T-helper 17 cell (primary cell): ENCODE data around the gene CDC42BPG. TPM values are rescaled to one million over a fixed set of nuclear protein-coding genes. Genes with fewer than 3 reads are reported as not detected.

Experiments used
- ATAC-seq: fragments of 150-1000 bp; cut with Tn5 transposase; 2 replicates; pipeline ENCODE4 v1.10.0; 2021; ENCODE audit warnings: mild to moderate bottlenecking, moderate library complexity
- DNase-seq, 3 donors: peaks; one replicate each; pipeline versions ENCODE4 v3.0.0 to v3.0.0-alpha.2; 2020 to 2021
- H3K9me3 ChIP-seq: one replicate; pipeline ENCODE4 v1.7.0; 2013; ENCODE audit warnings: low read length, mild to moderate bottlenecking; ENCODE audit not compliant: control insufficient read depth, poor library complexity, severe bottlenecking
- H3K27ac Mint-ChIP-seq: one replicate; pipeline ENCODE4 v1.8.0; 2022; ENCODE audit warnings: mild to moderate bottlenecking, moderate library complexity, mixed read lengths
- H3K27me3 Mint-ChIP-seq: one replicate; pipeline ENCODE4 v1.8.0; 2022; ENCODE audit warnings: mixed read lengths
- H3K36me3 Mint-ChIP-seq: one replicate; pipeline ENCODE4 v1.8.0; 2022; ENCODE audit warnings: low read depth, mixed read lengths
- H3K4me1 Mint-ChIP-seq: one replicate; pipeline ENCODE4 v1.8.0; 2022; ENCODE audit warnings: mild to moderate bottlenecking, mixed read lengths
- H3K4me3 Mint-ChIP-seq: one replicate; pipeline ENCODE4 v1.8.0; 2022; ENCODE audit warnings: mild to moderate bottlenecking, moderate library complexity, mixed read lengths
- total RNA-seq, 4 donors: library from RNA in 2 of 4; stranded (reverse) in 2 of 4; gene quantifications; one replicate each; pipeline ENCODE4 v1.2.3 and lab custom pipeline; 2022 to 2026

CDC42BPG gene
- total RNA-seq, 2 donors from 2014 or later: 4.0 to 7.7 TPM

- H3K27ac Mint-ChIP-seq: no peak overlapping the region
- no peaks in the 10 kb centered on the region for H3K27me3 Mint-ChIP-seq
- DNase-seq: no peak
- no peak overlapping the region for H3K4me3 Mint-ChIP-seq
- H3K36me3 Mint-ChIP-seq: peaks cover 2% of the 10 kb centered on the region
- H3K9me3 ChIP-seq: no peaks in the 10 kb centered on the region
- H3K4me1 Mint-ChIP-seq: no peaks in the 10 kb centered on the region
- no peak for ATAC-seq
Observed at GRCh38 chr11:64837887-64838351, 6.5 kb downstream of the CDC42BPG start.

GRCh38 chr11:64836448-64837072, 7.9 kb downstream of the CDC42BPG start:
- no peak overlapping the region for H3K4me3 Mint-ChIP-seq
- H3K4me1 Mint-ChIP-seq: no peaks in the 10 kb centered on the region
- no peak overlapping the region for H3K27ac Mint-ChIP-seq
- H3K36me3 Mint-ChIP-seq: peaks cover 5% of the 10 kb centered on the region
- no peaks in the 10 kb centered on the region for H3K9me3 ChIP-seq
- H3K27me3 Mint-ChIP-seq: no peaks in the 10 kb centered on the region
- ATAC-seq: no peak
- no peak for DNase-seq

- Mint-ChIP-seq H3K4me1 (no peaks in the 10 kb centered on the region), H3K27ac (no peak overlapping the region), H3K27me3 (no peaks in the 10 kb centered on the region), H3K4me3 (no peak overlapping the region), H3K36me3 (peaks cover 5% of the 10 kb centered on the region)
- H3K9me3 ChIP-seq: no peaks in the 10 kb centered on the region
- ATAC-seq (no peak), DNase-seq (no peak)
Observed at GRCh38 chr11:64835616-64836447, 8.6 kb downstream of the CDC42BPG start.

GRCh38 chr11:64834723-64835615, 9.5 kb downstream of the CDC42BPG start:
- ATAC-seq (no peak), DNase-seq (no peak)
- Mint-ChIP-seq H3K4me3 (no peak overlapping the region), H3K36me3 (peaks cover 5% of the 10 kb centered on the region), H3K27ac (no peak overlapping the region), H3K27me3 (no peaks in the 10 kb centered on the region), H3K4me1 (no peaks in the 10 kb centered on the region)
- H3K9me3 ChIP-seq: no peaks in the 10 kb centered on the region

GRCh38 chr11:64834031-64834722, 10.3 kb downstream of the CDC42BPG start:
- Mint-ChIP-seq H3K4me3 (no peak overlapping the region), H3K27me3 (no peaks in the 10 kb centered on the region), H3K27ac (no peak overlapping the region), H3K4me1 (no peaks in the 10 kb centered on the region), H3K36me3 (peaks cover 3% of the 10 kb centered on the region)
- no peak for ATAC-seq
- DNase-seq: no peak
- no peaks in the 10 kb centered on the region for H3K9me3 ChIP-seq

- Mint-ChIP-seq H3K27ac (no peak overlapping the region), H3K4me3 (no peak overlapping the region), H3K36me3 (peaks cover 3% of the 10 kb centered on the region), H3K4me1 (peaks cover 2% of the 10 kb centered on the region), H3K27me3 (no peaks in the 10 kb centered on the region)
- no peak for ATAC-seq
- no peak for DNase-seq
- no peaks in the 10 kb centered on the region for H3K9me3 ChIP-seq
Observed at GRCh38 chr11:64833509-64833908, 10.9 kb downstream of the CDC42BPG start.

GRCh38 chr11:64833198-64833502, 11.3 kb downstream of the CDC42BPG start:
- Mint-ChIP-seq H3K27me3 (no peaks in the 10 kb centered on the region), H3K27ac (no peak overlapping the region)

GRCh38 chr11:64832467-64833197, 11.8 kb downstream of the CDC42BPG start:
- H3K27ac Mint-ChIP-seq: no peak overlapping the region

More at GRCh38 chr11:64833198-64833502, 11.3 kb downstream of the CDC42BPG start:
- H3K9me3 ChIP-seq: no peaks in the 10 kb centered on the region
- Mint-ChIP-seq H3K4me3 (no peak overlapping the region), H3K4me1 (peaks cover 2% of the 10 kb centered on the region), H3K36me3 (peaks cover 3% of the 10 kb centered on the region)
- ATAC-seq (no peak), DNase-seq (no peak)

GRCh38 chr11:64831411-64831891, 13.0 kb downstream of the CDC42BPG start:
- no peak for DNase-seq
- H3K36me3 Mint-ChIP-seq: peaks cover 3% of the 10 kb centered on the region
- no peak overlapping the region for H3K27ac Mint-ChIP-seq

More at GRCh38 chr11:64832467-64833197, 11.8 kb downstream of the CDC42BPG start:
- no peak for ATAC-seq
- Mint-ChIP-seq H3K4me3 (no peak overlapping the region), H3K36me3 (peaks cover 3% of the 10 kb centered on the region), H3K27me3 (no peaks in the 10 kb centered on the region), H3K4me1 (peaks cover 2% of the 10 kb centered on the region)
- DNase-seq: no peak
- no peaks in the 10 kb centered on the region for H3K9me3 ChIP-seq

GRCh38 chr11:64829536-64830251, 14.8 kb downstream of the CDC42BPG start:
- DNase-seq (no peak), ATAC-seq (no peak)
- Mint-ChIP-seq H3K27ac (no peak overlapping the region), H3K4me3 (no peak overlapping the region), H3K36me3 (peaks cover 3% of the 10 kb centered on the region), H3K4me1 (peaks cover 2% of the 10 kb centered on the region), H3K27me3 (no peaks in the 10 kb centered on the region)
- H3K9me3 ChIP-seq: no peaks in the 10 kb centered on the region

More at GRCh38 chr11:64831411-64831891, 13.0 kb downstream of the CDC42BPG start:
- Mint-ChIP-seq H3K4me1 (peaks cover 2% of the 10 kb centered on the region), H3K4me3 (no peak overlapping the region), H3K27me3 (no peaks in the 10 kb centered on the region)
- ATAC-seq: no peak
- H3K9me3 ChIP-seq: no peaks in the 10 kb centered on the region

GRCh38 chr11:64827451-64827839, 17.0 kb downstream of the CDC42BPG start:
- H3K27me3 Mint-ChIP-seq: no peaks in the 10 kb centered on the region
- H3K36me3 Mint-ChIP-seq: peaks cover 6% of the 10 kb centered on the region
- H3K4me3 Mint-ChIP-seq: no peak overlapping the region
- DNase-seq: no peak
- ATAC-seq: no peak
- no peak overlapping the region for H3K27ac Mint-ChIP-seq
- H3K9me3 ChIP-seq: no peaks in the 10 kb centered on the region
- H3K4me1 Mint-ChIP-seq: peaks cover 6% of the 10 kb centered on the region
